OCI-LY7 (cell line): Measurements from ENCODE around the gene PRLR.

ENCODE experiments used
- EZH2phosphoT487 ChIP-seq: fragments of 200-600 bp; sonication (generic); IDR thresholded peaks from 2 replicates; pipeline ENCODE4 v1.6.1; 2018; ENCODE audit warnings: low read depth, borderline replicate concordance, mild to moderate bottlenecking, mixed run types, antibody characterized with exemption, low read length, moderate library complexity, mixed read lengths
- TF ChIP-seq, protein P1 (sequence below): fragments of 200-600 bp; sonication (generic); conservative IDR thresholded peaks from 2 replicates; pipeline ENCODE4 v1.5.1; 2014; ENCODE audit warnings: mild to moderate bottlenecking, antibody characterized with exemption, low read length, moderate library complexity, mixed read lengths

DNA sequence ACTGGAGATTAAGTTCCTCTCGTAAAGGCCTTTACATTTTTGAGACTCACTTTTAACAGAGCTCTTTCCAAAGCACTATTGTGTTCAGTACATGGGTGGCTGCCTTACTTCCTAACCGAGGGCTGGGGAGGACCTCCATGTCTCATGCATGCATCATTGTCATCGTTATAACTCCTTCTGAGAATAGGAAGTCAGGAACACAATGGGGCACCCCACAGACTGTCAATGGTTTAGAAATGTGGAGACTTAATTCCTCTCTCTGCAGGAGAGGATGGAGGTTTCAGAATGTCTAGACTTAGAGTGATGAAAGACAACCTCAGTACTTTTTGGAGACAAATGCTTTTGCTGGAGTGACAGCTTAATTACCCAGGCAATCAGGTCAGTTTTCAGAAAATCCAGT is 83.9 kb downstream of the PRLR start:
- TF ChIP-seq, protein P1, sequence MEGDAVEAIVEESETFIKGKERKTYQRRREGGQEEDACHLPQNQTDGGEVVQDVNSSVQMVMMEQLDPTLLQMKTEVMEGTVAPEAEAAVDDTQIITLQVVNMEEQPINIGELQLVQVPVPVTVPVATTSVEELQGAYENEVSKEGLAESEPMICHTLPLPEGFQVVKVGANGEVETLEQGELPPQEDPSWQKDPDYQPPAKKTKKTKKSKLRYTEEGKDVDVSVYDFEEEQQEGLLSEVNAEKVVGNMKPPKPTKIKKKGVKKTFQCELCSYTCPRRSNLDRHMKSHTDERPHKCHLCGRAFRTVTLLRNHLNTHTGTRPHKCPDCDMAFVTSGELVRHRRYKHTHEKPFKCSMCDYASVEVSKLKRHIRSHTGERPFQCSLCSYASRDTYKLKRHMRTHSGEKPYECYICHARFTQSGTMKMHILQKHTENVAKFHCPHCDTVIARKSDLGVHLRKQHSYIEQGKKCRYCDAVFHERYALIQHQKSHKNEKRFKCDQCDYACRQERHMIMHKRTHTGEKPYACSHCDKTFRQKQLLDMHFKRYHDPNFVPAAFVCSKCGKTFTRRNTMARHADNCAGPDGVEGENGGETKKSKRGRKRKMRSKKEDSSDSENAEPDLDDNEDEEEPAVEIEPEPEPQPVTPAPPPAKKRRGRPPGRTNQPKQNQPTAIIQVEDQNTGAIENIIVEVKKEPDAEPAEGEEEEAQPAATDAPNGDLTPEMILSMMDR = no peak
- TF ChIP-seq EZH2phosphoT487 = no peak
